ENCODE measurements around the gene PHF20.
"Not testable (repeated sequence)": the region's sequence is repeated elsewhere in the genome, so short reads cannot be mapped to it uniquely, and the experiment has no call there.

PHF20 gene

DNA sequence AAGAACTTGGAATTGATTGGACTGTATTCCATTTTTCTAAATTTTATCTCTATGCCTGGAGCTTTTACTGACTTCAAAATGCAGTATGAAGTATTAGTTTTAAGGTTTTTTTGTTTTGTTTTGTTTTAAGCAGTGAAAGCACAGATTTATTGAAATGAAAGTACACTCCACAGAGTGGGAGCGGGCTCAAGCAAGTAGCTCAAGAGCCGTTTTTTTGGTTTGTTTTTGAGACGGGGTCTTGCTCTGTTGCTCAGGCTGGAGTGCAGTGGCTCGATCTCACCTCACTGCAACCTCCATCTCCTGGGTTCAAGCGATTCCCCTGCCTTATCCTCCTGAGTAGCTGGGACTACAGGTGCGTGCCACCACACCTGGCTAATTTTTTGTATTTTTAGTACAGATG lies 72.1 kb downstream of the PHF20 start:
- 98% methylated on average over 6 of the region's 6 CpGs for WGBS
- H3K36me3 ChIP-seq (ENCODE audit: insufficient read depth, low read length), result peaks cover 56% of the 10 kb centered on the region
- H3K27me3 ChIP-seq (ENCODE audit: insufficient read depth, low read length); H3K4me1 ChIP-seq (ENCODE audit: insufficient read depth, low read length); H3K27ac ChIP-seq (ENCODE audit: low read depth, low read length); H3K9me3 ChIP-seq (ENCODE audit: insufficient read depth, low read depth, low read length); H3K9ac ChIP-seq (ENCODE audit: low read depth, low read length); H3K4me3 ChIP-seq (ENCODE audit: low read length): not testable (repeated sequence)

DNA sequence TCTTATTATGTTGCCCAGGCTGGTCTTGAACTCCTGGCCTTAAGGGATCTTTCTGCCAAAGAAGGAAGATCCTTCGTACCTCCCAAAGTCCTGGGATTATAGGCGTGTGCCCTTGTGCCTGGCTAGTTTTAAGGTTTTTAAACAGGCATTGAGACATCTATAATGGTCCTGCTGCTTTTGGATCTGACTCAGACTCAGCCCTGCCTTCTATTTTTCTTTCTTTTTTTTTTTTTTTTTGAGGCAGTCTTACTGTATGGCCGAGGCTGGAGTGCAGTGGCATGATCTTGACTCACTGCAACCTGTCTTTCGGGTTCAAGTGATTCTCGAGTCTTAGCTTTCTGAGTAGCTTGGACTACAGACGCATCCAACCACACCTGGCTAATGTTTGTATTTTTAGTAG lies 73.7 kb downstream of the PHF20 start:
- H3K4me3 ChIP-seq (ENCODE audit: low read length), result no peak overlapping the region
- peaks cover 58% of the 10 kb centered on the region for H3K36me3 ChIP-seq (ENCODE audit: insufficient read depth, low read length)
- no peaks in the 10 kb centered on the region for H3K27me3 ChIP-seq (ENCODE audit: insufficient read depth, low read length)
- no peaks in the 10 kb centered on the region for H3K4me1 ChIP-seq (ENCODE audit: insufficient read depth, low read length)
- no peak overlapping the region for H3K27ac ChIP-seq (ENCODE audit: low read depth, low read length)
- no peak overlapping the region for H3K9ac ChIP-seq (ENCODE audit: low read depth, low read length)
- WGBS, result 97% methylated on average over 6 of the region's 6 CpGs
- H3K9me3 ChIP-seq (ENCODE audit: insufficient read depth, low read depth, low read length), result peaks cover 4% of the 10 kb centered on the region; the same call in 1 of the 2 replicates

DNA sequence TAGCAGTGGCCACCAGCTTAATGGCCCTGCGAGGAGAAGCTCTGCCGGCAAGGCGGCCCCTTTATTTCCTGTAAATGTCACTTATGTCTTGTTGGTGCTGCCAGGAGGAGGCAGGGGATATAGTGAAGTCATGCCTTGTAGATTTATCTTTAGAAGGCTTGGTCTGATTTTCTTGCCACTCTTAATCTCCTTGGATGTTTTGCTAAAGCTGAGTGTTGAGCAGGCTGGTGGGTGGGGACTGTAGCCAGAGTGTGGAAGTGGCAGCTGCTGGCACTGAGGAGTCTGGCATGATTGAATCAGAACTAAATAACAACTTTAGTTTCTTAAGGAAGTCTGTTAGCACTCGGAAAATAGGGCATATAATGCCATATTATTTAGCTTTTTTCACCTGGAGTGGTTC lies 77.9 kb downstream of the PHF20 start:
- Histone ChIP-seq H3K4me1 (ENCODE audit: insufficient read depth, low read length) (no peaks in the 10 kb centered on the region), H3K4me3 (ENCODE audit: low read length) (no peak overlapping the region), H3K27ac (ENCODE audit: low read depth, low read length) (peak overlapping the region; percentile 12; the same call in 1 of the 2 replicates), H3K9ac (ENCODE audit: low read depth, low read length) (no peak overlapping the region), H3K27me3 (ENCODE audit: insufficient read depth, low read length) (no peaks in the 10 kb centered on the region), H3K36me3 (ENCODE audit: insufficient read depth, low read length) (peaks cover 56% of the 10 kb centered on the region), H3K9me3 (ENCODE audit: insufficient read depth, low read depth, low read length) (no peaks in the 10 kb centered on the region)
- WGBS, result 92% methylated on average over 4 of the region's 4 CpGs

DNA sequence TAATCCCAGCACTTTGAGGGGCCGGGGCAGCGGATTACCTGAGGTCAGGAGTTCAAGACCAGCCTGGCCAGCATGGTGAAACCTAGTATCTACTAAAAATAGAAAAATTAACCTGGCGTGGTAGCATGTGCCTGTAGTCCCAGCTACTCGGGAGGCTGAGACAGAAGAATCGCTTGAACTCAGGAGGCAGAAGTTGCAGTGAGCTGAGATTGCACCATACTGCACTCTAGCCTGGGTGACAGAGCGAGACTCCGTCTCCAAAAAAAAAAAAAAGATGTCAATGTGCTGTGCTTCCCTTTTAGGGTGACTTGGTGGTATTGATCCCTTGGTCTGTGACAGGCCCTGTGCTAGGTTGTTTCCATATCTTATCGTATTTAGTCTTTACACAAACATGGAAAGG lies 79.8 kb downstream of the PHF20 start:
- peaks cover 47% of the 10 kb centered on the region for H3K36me3 ChIP-seq (ENCODE audit: insufficient read depth, low read length)
- 95% methylated on average over 8 of the region's 8 CpGs for WGBS
- H3K9ac ChIP-seq (ENCODE audit: low read depth, low read length); H3K4me1 ChIP-seq (ENCODE audit: insufficient read depth, low read length); H3K27ac ChIP-seq (ENCODE audit: low read depth, low read length); H3K4me3 ChIP-seq (ENCODE audit: low read length); H3K9me3 ChIP-seq (ENCODE audit: insufficient read depth, low read depth, low read length); H3K27me3 ChIP-seq (ENCODE audit: insufficient read depth, low read length): not testable (repeated sequence)

DNA sequence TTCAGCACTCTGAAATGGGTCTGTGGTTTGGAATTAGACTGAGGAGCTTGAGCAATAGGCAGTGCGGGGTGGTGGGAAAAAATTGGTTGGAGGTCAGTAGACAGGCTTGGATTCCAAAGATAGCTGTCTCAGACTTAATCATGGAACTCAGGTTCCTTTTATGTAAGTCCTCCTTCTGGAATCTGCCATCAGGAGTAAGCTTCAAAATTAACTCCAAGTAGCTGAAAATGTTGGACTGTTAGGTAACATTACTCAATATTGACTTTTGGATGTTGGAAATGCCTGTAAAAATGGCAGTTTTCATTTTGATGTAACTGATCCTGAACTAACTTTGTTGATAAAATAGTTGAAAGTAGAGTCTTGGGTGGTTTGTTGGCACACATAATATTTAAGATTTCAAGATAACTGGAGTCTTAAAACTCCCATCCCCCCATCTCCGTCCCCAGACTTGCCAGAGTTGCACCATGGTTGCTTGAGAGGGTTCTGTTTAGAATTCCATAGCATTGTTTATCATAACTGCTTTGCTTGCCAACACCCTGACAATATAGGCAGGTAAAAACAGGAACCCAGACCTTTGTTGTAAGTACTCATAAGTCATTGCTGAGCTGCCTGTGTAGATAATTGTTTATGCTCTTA lies 83.0 kb downstream of the PHF20 start:
- 97% methylated on average over 2 of the region's 2 CpGs for WGBS
- no peak overlapping the region for H3K27ac ChIP-seq (ENCODE audit: low read depth, low read length)
- H3K27me3 ChIP-seq (ENCODE audit: insufficient read depth, low read length), result no peaks in the 10 kb centered on the region
- H3K4me3 ChIP-seq (ENCODE audit: low read length), result no peak overlapping the region
- no peaks in the 10 kb centered on the region for H3K4me1 ChIP-seq (ENCODE audit: insufficient read depth, low read length)
- H3K36me3 ChIP-seq (ENCODE audit: insufficient read depth, low read length), result peaks cover 33% of the 10 kb centered on the region
- H3K9ac ChIP-seq (ENCODE audit: low read depth, low read length), result no peak overlapping the region
- H3K9me3 ChIP-seq (ENCODE audit: insufficient read depth, low read depth, low read length), result no peaks in the 10 kb centered on the region

DNA sequence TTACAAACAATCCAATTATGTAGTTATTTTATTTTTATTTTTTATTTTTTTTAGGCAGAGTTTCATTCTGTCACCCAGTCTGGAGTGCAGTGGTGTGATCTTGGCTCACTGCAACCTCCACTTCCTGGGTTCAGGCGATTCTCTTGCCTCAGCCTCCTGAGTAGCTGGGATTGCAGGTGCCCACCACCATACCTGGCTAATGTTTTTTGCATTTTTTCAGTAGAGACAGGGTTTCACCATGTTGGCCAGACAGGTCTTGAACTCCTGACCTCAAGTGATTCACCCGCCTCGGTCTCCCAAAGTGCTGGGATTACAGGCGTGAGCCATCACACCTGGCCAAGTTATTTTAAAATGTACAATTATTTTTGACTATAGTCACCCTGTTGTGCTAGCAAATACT lies 83.8 kb downstream of the PHF20 start:
- not testable (repeated sequence) for H3K4me3 ChIP-seq (ENCODE audit: low read length); H3K9me3 ChIP-seq (ENCODE audit: insufficient read depth, low read depth, low read length); H3K27me3 ChIP-seq (ENCODE audit: insufficient read depth, low read length); H3K9ac ChIP-seq (ENCODE audit: low read depth, low read length); H3K27ac ChIP-seq (ENCODE audit: low read depth, low read length); H3K4me1 ChIP-seq (ENCODE audit: insufficient read depth, low read length)
- peaks cover 32% of the 10 kb centered on the region for H3K36me3 ChIP-seq (ENCODE audit: insufficient read depth, low read length)
- 95% methylated on average over 4 of the region's 4 CpGs for WGBS

DNA sequence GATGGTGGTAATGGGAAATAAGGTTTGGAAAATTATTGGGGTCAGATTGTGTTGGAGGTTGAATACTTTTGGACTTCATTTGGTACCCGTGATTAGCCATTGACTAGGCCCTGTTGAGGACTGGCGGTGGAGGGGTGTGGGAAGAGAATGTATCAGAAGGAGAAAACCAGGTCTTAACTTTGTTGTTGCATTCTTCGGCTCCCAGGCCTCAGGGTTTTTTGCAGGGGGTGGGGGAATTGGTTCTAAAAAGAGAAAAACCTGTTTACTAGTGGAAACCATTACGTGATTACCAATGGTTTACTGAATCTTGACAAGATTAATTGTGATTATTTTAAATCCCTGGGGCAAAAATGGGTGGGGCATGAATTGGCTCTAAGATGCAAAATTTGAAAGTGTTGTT lies 85.1 kb downstream of the PHF20 start:
- Histone ChIP-seq H3K27ac (ENCODE audit: low read depth, low read length) (no peak overlapping the region), H3K4me3 (ENCODE audit: low read length) (no peak overlapping the region), H3K9me3 (ENCODE audit: insufficient read depth, low read depth, low read length) (no peaks in the 10 kb centered on the region), H3K27me3 (ENCODE audit: insufficient read depth, low read length) (no peaks in the 10 kb centered on the region), H3K9ac (ENCODE audit: low read depth, low read length) (no peak overlapping the region), H3K4me1 (ENCODE audit: insufficient read depth, low read length) (no peaks in the 10 kb centered on the region), H3K36me3 (ENCODE audit: insufficient read depth, low read length) (peaks cover 26% of the 10 kb centered on the region)
- WGBS, result 93% methylated on average over 4 of the region's 4 CpGs

DNA sequence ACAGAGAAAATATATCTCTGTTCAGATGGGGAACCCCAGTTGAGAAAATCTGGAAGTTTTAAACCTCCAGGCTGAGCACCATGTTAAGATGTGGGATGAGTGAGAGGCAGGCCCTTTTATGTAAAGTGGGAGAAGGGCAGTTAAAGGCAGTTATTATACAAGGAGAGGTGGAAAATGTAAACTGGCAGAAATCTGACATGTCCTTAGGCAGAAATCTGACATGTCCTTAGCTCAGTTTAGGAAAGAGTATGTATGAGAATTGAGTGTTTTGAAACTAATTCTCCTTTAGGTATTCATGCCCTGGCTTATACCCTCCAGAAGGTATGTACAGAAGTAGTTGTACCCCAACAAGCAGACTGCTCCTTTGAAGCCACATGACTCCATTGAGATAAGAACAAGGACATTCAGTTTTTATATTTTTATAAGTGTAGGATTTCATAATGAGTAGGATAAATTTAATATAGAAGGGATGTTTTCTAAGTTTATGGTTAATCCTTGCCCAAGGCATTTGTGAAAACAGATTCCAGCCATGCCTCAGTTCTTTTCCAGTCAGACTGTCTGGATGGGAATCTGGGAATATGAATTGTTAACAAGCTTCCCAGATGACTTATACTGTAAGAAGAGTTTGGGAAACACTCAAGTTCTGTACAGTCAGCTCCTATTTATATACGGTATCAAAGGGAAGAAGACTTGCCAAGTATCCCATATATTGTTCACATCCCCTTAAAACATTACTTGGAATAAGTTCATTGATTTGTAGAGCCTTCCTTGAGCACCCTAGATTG lies 94.8 kb downstream of the PHF20 start:
- WGBS, result 100% methylated on average over 1 of the region's 1 CpG
- H3K9me3 ChIP-seq (ENCODE audit: insufficient read depth, low read depth, low read length), result no peaks in the 10 kb centered on the region
- no peak overlapping the region for H3K9ac ChIP-seq (ENCODE audit: low read depth, low read length)
- no peaks in the 10 kb centered on the region for H3K4me1 ChIP-seq (ENCODE audit: insufficient read depth, low read length)
- no peak overlapping the region for H3K4me3 ChIP-seq (ENCODE audit: low read length)
- H3K27ac ChIP-seq (ENCODE audit: low read depth, low read length), result no peak overlapping the region
- H3K36me3 ChIP-seq (ENCODE audit: insufficient read depth, low read length), result peaks cover 33% of the 10 kb centered on the region
- H3K27me3 ChIP-seq (ENCODE audit: insufficient read depth, low read length), result no peaks in the 10 kb centered on the region

DNA sequence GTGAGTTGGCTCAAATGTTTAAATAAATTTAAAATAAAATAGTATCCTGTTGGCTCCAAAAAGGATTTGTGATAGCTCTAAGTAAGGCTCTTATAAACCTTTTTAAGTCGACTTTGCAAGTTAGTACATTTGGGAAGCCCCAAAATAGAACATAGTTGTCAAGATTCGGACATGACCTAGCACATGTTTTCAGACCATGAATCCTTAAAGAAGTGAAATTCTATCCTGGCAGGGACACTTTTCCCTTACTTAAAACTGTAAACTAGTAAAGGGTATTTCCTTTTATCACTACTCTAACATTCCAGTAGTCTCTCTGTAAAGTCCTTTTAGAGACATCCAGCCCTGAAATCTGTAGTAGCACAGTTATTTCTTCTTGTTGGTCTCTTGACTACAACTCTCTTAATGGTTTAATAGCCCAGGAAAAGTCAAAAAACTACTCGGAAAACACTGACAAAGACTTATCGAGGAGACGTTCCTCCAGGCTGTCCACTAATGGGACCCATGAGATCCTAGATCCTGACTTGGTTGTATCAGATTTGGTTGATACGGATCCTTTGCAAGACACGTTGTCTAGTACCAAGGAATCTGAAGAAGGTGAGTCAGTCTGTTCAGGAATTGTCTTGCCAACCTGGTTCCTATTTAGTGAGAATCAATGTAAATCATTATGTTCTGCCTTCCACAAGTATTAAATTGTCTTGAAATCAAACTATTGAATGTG lies 98.9 kb downstream of the PHF20 start:
- Histone ChIP-seq H3K27me3 (ENCODE audit: insufficient read depth, low read length) (no peaks in the 10 kb centered on the region), H3K27ac (ENCODE audit: low read depth, low read length) (no peak overlapping the region), H3K9me3 (ENCODE audit: insufficient read depth, low read depth, low read length) (no peaks in the 10 kb centered on the region), H3K4me1 (ENCODE audit: insufficient read depth, low read length) (peaks cover 4% of the 10 kb centered on the region; the same call in 1 of the 2 replicates), H3K9ac (ENCODE audit: low read depth, low read length) (no peak overlapping the region), H3K4me3 (ENCODE audit: low read length) (no peak overlapping the region), H3K36me3 (ENCODE audit: insufficient read depth, low read length) (peaks cover 22% of the 10 kb centered on the region)
- WGBS, result 97% methylated on average over 7 of the region's 7 CpGs

DNA sequence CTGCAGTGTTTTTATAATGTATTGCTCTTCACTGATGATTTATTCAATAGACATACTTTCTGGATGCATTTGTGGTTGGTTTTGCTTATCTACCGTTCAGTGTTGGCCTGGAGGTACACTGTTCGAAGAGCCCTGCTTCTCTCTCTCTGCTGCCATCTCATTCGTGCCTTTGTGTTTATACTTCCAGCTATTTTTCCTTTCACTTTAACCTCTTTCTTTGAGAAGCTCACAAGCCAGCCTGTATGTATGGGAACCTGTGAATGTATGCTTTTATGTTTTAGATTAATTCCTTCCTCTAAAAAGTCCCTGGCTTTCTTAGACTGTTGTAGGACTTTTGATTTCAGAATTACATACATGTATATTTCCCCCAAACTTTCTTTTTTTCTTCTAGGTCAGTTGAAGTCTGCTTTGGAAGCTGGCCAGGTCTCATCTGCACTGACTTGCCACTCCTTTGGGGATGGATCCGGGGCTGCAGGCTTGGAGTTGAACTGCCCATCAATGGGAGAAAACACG lies 99.5 kb downstream of the PHF20 start:
- Histone ChIP-seq H3K4me3 (ENCODE audit: low read length) (no peak overlapping the region), H3K9ac (ENCODE audit: low read depth, low read length) (no peak overlapping the region), H3K4me1 (ENCODE audit: insufficient read depth, low read length) (peaks cover 4% of the 10 kb centered on the region; the same call in 1 of the 2 replicates), H3K27me3 (ENCODE audit: insufficient read depth, low read length) (no peaks in the 10 kb centered on the region), H3K9me3 (ENCODE audit: insufficient read depth, low read depth, low read length) (no peaks in the 10 kb centered on the region), H3K36me3 (ENCODE audit: insufficient read depth, low read length) (peaks cover 24% of the 10 kb centered on the region), H3K27ac (ENCODE audit: low read depth, low read length) (no peak overlapping the region)
- 93% methylated on average over 5 of the region's 5 CpGs for WGBS

DNA sequence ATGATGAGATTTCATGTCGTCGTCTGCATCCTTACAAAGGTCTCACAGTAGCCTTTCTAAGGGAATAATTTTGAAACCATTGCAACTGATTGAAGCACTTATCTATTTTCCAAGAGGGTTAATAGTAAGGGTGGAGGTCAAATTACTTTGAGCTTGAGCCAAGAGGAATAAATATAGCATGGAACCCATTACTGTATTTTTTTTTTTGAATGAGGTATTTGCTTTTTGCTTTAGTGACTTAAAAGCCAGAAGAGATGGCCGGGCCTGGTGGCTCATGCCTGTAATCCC lies 104.2 kb downstream of the PHF20 start:
- H3K27ac ChIP-seq (ENCODE audit: low read depth, low read length), result no peak overlapping the region
- H3K9me3 ChIP-seq (ENCODE audit: insufficient read depth, low read depth, low read length), result no peaks in the 10 kb centered on the region
- H3K4me1 ChIP-seq (ENCODE audit: insufficient read depth, low read length), result peaks cover 4% of the 10 kb centered on the region; the same call in 1 of the 2 replicates
- no peak overlapping the region for H3K4me3 ChIP-seq (ENCODE audit: low read length)
- 98% methylated on average over 3 of the region's 3 CpGs for WGBS
- H3K27me3 ChIP-seq (ENCODE audit: insufficient read depth, low read length), result no peaks in the 10 kb centered on the region
- no peak overlapping the region for H3K9ac ChIP-seq (ENCODE audit: low read depth, low read length)
- peaks cover 27% of the 10 kb centered on the region for H3K36me3 ChIP-seq (ENCODE audit: insufficient read depth, low read length)

Measured in HUES64 (cell line).